AG09319 (cell line): ENCODE measurements around the gene FLOT2.

Experiments
- DNase-seq: peaks from one replicate; pipeline ENCODE4 v3.0.0-alpha.2; 2010; ENCODE audit warnings: low read depth; ENCODE audit errors: extremely low read depth
- TF ChIP-seq, protein P1 (sequence below): IDR thresholded peaks from 2 replicates; pipeline ENCODE4 v1.5.1; 2011; ENCODE audit warnings: low read depth, mild to moderate bottlenecking, inconsistent platforms, low read length, moderate library complexity

The FLOT2 gene

DNA sequence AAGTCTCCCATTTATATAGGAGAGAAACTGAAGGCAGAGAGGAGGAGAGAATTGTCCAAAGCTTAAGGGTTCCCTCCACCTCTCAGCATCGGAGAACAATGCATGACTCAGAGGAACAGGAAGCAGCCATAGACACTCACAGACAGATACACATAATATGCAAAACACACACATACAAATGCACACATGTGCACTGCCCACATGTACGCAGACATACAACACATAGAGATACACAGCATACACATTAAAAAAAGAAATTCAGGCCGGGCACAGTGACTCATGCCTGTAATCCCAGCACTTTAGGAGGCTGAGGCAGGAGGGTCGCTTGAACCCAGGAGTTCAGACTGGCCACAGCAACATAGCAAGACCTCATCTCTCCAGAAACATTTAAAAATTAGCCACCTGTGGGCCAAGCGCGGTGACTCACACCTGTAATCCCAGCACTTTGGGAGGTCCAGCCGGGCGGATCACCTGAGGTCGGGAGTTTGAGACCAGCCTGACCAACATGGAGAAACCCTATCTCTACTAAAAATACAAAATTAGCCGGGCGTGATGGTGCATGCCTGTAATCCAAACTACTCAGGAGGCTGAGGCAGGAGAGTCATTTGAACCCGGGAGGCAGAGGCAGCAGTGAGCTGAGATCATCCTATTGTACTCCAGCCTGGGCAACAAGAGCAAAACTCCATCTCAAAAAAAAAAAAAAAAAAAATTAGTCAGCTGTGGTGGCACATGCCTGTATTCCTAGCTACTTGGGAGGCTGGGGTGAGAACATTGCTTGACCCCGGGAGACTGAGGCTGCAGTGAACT, 31.4 kb downstream of the FLOT2 start:
- TF ChIP-seq, protein P1, sequence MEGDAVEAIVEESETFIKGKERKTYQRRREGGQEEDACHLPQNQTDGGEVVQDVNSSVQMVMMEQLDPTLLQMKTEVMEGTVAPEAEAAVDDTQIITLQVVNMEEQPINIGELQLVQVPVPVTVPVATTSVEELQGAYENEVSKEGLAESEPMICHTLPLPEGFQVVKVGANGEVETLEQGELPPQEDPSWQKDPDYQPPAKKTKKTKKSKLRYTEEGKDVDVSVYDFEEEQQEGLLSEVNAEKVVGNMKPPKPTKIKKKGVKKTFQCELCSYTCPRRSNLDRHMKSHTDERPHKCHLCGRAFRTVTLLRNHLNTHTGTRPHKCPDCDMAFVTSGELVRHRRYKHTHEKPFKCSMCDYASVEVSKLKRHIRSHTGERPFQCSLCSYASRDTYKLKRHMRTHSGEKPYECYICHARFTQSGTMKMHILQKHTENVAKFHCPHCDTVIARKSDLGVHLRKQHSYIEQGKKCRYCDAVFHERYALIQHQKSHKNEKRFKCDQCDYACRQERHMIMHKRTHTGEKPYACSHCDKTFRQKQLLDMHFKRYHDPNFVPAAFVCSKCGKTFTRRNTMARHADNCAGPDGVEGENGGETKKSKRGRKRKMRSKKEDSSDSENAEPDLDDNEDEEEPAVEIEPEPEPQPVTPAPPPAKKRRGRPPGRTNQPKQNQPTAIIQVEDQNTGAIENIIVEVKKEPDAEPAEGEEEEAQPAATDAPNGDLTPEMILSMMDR, result no peak
- DNase-seq, result no peak

GRCh38 chr17:28864991-28865849, 32.3 kb downstream of the FLOT2 start:
- TF ChIP-seq, protein P1, result no peak
- DNase-seq, result no peak

GRCh38 chr17:28863953-28864352, 33.6 kb downstream of the FLOT2 start:
- no peak for DNase-seq
- TF ChIP-seq, protein P1, result no peak

DNA sequence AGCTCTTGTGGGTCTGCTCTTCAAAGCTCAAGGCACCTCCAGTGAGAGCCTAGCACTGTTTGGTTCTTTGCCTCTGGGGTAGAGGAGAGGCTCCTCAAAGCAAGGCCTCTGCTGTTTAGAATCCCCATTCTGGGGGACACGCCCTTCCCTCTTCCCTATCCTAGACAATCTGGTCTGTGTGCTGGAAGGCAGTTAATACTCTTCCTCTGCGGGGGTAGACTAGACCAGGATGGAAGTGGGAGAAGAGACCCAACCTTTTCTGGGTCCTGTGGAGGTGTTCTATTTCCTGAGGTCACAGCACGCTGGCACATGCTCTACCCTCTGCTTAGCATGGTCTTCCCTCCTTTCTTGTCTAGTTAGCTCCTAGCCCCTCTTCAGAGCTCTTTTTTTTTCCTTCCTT, 35.0 kb downstream of the FLOT2 start:
- TF ChIP-seq, protein P1, result no peak
- no peak for DNase-seq

- DNase-seq, result no peak
- TF ChIP-seq, protein P1, result no peak
Observed at GRCh38 chr17:28861393-28862203, 35.9 kb downstream of the FLOT2 start.

- TF ChIP-seq, protein P1, result no peak
- no peak for DNase-seq
Observed at GRCh38 chr17:28860363-28860808, 37.1 kb downstream of the FLOT2 start.
